Globus pallidus (tissue), 1 donor: ENCODE data around the gene MGMT.

Source experiments
- DNase-seq: peaks from one replicate; pipeline ENCODE4 v3.0.0-alpha.2; 2015; ENCODE audit warnings: low spot score

MGMT gene

DNA sequence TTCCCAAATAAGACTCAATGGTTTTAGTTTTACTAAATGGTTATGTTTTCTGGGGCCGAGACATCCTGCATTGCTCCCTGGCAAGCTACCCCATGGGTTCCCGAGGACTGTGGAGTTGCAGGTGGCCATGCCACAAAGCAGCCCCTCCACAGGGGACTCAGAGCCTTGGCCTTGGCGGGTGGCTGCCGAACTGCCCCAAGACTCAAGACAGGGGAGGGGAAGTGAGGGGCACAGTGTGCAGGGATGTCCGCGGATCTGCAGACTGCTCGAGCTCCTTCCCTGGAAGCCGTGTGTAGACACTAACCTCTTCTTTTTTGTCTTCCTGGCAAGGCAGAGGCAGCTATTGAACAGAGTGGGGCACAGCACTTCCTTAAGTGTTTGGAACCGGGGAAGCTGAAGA lies 342.4 kb downstream of the MGMT start:
- no peak for DNase-seq

- DNase-seq = no peak
Observed at GRCh38 chr10:129809841-129810240, 342.8 kb downstream of the MGMT start.

- DNase-seq = no peak
Observed at GRCh38 chr10:129811208-129811607, 344.2 kb downstream of the MGMT start.

GRCh38 chr10:129812398-129812797 lies 345.4 kb downstream of the MGMT start:
- no peak for DNase-seq

GRCh38 chr10:129814681-129815646 lies 347.9 kb downstream of the MGMT start:
- DNase-seq = no peak

DNA sequence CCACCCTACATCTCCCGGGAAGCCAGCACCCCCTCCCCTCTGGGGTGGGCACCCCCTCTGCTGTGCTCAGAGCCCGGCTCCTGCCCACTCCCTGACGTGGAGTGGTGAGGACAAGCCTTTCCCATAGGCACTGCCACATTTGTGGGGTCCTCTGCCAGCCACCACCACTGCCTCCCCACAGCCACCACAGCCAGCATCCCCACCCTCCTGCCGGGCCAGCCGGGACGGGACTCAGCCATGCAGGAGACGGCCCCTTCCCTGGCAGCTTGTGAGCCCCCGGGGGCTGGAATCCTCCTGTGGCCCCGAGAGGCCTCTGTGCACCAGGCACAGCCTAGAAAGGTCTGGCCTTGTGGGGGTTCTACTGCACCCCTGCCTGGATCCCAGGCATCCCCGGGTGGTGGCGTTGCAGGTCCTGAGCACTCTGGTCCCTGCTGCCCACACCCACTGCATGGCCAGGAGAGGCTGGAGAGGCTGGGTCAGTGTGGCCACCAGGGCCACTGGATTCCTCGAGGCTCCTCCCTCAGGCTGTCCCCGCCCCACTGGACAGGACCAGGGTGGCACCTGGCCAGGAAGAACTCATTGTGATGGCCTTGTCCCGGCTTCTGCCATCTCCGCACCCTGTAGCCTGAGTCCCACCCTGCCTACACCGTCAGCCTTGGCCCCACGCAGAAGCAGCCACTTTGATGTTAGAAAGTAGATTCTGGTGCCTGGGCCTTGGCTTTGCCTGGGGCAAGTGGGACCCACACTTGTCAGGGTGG lies 349.0 kb downstream of the MGMT start:
- DNase-seq = no peak

DNA sequence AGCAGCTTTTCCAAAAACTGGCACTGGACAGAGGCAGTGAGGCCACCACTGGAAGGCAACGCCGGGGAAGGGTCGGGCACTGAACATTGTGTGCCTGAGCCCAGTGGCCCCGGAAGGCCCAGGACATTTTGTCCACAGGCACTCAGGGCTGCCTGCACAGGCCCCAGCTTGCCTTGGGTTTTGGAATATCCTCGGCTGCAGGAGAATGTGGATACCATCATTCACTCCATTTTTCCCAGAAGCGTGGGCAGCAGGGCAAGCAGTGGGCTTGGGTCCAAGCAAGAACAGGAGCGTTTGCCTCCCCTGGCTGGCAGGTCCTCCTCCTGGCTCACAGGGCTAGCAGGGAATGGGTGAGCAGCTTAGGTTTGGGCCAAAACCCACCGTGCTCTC lies 349.6 kb downstream of the MGMT start:
- no peak for DNase-seq
